HepG2 (cell line): ENCODE measurements around the gene NXT1. TPM values are rescaled to one million over a fixed set of nuclear protein-coding genes. Genes with fewer than 3 reads are reported as not detected.
A peak's percentile ranks its signal among the peaks of the same experiment; 100 is the strongest.

ENCODE experiments used
- ARNT ChIP-seq: fragments of 450-650 bp; IDR thresholded peaks from 2 replicates; pipeline ENCODE4 v1.6.1; 2017
- ATF7-NPFF ChIP-seq: sonication (generic); formaldehyde crosslinking; IDR thresholded peaks from 2 replicates; pipeline ENCODE4 v1.8.1; 2023; ENCODE audit warnings: mild to moderate bottlenecking, low read depth, missing genetic modification reagents, moderate library complexity
- ATRX ChIP-seq: sonication (generic); formaldehyde crosslinking; IDR thresholded peaks from 2 replicates; pipeline ENCODE4 v1.4.0; 2020; ENCODE audit warnings: missing genetic modification reagents, borderline replicate concordance
- HOXA3 ChIP-seq: sonication (generic); formaldehyde crosslinking; IDR thresholded peaks from 2 replicates; pipeline ENCODE4 v1.5.0; 2020; ENCODE audit warnings: missing genetic modification reagents
- KDM1A ChIP-seq: IDR thresholded peaks from 2 replicates; pipeline ENCODE4 v1.6.1; 2016; ENCODE audit warnings: missing compliant biosample characterization
- MATR3 ChIP-seq: sonication (generic); formaldehyde crosslinking; IDR thresholded peaks from 2 replicates; pipeline ENCODE4 v1.4.0; 2020; ENCODE audit warnings: missing genetic modification reagents
- NR2F6 ChIP-seq, 2 experiments: IDR thresholded peaks; 2 replicates each; pipeline ENCODE4 v1.6.1; 2016; ENCODE audit warnings: antibody characterized with exemption in 1 of 2, mild to moderate bottlenecking in 1 of 2
- REL ChIP-seq: sonication (generic); formaldehyde crosslinking; conservative IDR thresholded peaks from 2 replicates; pipeline ENCODE4 v1.8.0; 2022; ENCODE audit warnings: mild to moderate bottlenecking, missing genetic modification reagents, moderate library complexity
- RXRA ChIP-seq: sonication (generic); formaldehyde crosslinking; IDR thresholded peaks from 2 replicates; pipeline ENCODE4 v1.5.1; 2020; ENCODE audit warnings: missing genetic modification reagents
- ZNF557 ChIP-seq: sonication (generic); formaldehyde crosslinking; IDR thresholded peaks from 2 replicates; pipeline ENCODE4 v1.4.0; 2020; ENCODE audit warnings: missing genetic modification reagents
- ZNF792 ChIP-seq: IDR thresholded peaks from 2 replicates; pipeline ENCODE4 v1.6.1; 2016
- ZNF878 ChIP-seq: sonication (generic); formaldehyde crosslinking; IDR thresholded peaks from 2 replicates; pipeline ENCODE4 v1.8.1; 2023; ENCODE audit warnings: mild to moderate bottlenecking, missing genetic modification reagents, moderate library complexity
- polyA plus RNA-seq, 8 experiments: library from polyadenylated mRNA; depleted of rRNA in 3 of 8; stranded (reverse) in 7 of 8; unstranded in 1 of 8; fragments of >200 nt; fragmentation: Illumina TruSeq in 4 of 8; extraction: Trizol in 4 of 8; gene quantifications; 2 replicates each; pipeline versions ENCODE4 v1.2.1 to v1.2.3, GENCODE V29; 2011 to 2016; ENCODE audit warnings: low read depth in 4 of 8, missing spikeins in 1 of 8, mixed read lengths in 1 of 8; ENCODE audit not compliant: insufficient read depth in 1 of 8
- total RNA-seq, 5 experiments: library from RNA; depleted of rRNA; stranded (reverse); fragments of >200 nt; fragmentation: Illumina TruSeq; extraction: Trizol; gene quantifications; 2 replicates each; pipeline ENCODE4 v1.2.3, GENCODE V29; 2016; ENCODE audit warnings: low read depth in 1 of 5
- TF ChIP-seq, protein P1 (sequence below): sonication (generic); formaldehyde crosslinking; IDR thresholded peaks from 2 replicates; pipeline ENCODE4 v1.5.0; 2020; ENCODE audit warnings: mild to moderate bottlenecking, missing genetic modification reagents, borderline replicate concordance
- TF ChIP-seq, protein P2 (sequence below): IDR thresholded peaks from 2 replicates; pipeline ENCODE4 v1.4.0; 2020; ENCODE audit warnings: mild to moderate bottlenecking, missing genetic modification reagents
- TF ChIP-seq, protein P3 (sequence below): sonication (generic); formaldehyde crosslinking; conservative IDR thresholded peaks from 2 replicates; pipeline ENCODE4 v1.8.0; 2022; ENCODE audit warnings: mild to moderate bottlenecking, moderate library complexity, missing genetic modification reagents

Gene NXT1
- total and polyA plus RNA-seq, 2 of the 13 experiments (the other 11 are each of a cell fraction or from before 2014, with no cell fraction given): 35.6 to 65.9 TPM

DNA sequence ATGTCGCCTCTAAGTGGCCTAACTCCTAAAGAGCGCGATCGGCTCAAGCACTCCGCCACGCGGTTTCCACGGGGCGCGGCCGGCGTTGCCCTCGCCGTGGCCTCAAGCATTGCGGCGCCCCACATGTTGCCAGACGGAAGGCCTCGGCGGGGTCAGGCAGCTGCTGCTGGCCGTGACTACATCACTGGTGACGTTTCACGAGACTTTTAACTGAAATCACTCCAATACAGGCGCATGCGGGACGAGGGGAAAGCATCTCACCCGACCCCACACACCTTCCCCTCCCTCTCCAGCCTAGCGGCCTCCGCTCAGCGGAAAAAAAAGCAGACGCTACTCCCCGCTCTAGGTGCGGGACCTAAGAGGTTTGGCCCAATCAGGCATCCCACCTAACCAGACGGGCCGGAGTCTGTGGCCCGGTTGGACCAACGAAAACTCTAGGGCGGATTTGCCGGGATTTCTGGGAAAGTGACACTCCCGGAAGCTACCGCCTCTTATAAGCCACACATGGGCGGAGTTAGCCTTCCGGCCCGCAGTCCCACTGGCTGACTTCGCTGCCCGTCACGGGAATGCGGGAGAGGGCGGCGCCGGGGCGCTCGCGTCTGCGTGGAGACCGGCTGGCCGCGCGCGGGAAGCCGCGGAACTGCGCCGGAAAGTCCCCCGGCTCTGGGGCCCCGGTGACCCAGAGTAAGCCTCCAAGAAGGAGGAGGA is at the start of gene NXT1 (continued):
- TF ChIP-seq ZNF878 (CRISPR knock-in tag) (no peak; the same call in 1 of the 2 replicates), ZNF557 (0 out of 2 replicates have a peak, but pooled peaks have one; percentile 16), ARNT (no peak), ATF7-NPFF (CRISPR knock-in tag) (no peak), KDM1A (CRISPR knock-in tag) (peak; percentile 71; the same call in 1 of the 2 replicates), NR2F6 (IDR thresholded peaks at IDR 0.05) (peak; percentile 23; the same call in 1 of the 2 replicates), NR2F6 (CRISPR knock-in tag; IDR thresholded peaks at IDR 0.05) (peak; percentile 35; the same call in 1 of the 2 replicates), MATR3 (no peak), ZNF792 (peak; percentile 33; the same call in 1 of the 2 replicates), RXRA (CRISPR knock-in tag) (peak; percentile 87; the same call in 1 of the 2 replicates), ATRX (0 out of 2 replicates have a peak, but pooled peaks have one; percentile 75), REL (CRISPR knock-in tag) (no peak; the same call in 1 of the 2 replicates), HOXA3 (CRISPR knock-in tag) (peak; percentile 91)
- TF ChIP-seq, protein P1, sequence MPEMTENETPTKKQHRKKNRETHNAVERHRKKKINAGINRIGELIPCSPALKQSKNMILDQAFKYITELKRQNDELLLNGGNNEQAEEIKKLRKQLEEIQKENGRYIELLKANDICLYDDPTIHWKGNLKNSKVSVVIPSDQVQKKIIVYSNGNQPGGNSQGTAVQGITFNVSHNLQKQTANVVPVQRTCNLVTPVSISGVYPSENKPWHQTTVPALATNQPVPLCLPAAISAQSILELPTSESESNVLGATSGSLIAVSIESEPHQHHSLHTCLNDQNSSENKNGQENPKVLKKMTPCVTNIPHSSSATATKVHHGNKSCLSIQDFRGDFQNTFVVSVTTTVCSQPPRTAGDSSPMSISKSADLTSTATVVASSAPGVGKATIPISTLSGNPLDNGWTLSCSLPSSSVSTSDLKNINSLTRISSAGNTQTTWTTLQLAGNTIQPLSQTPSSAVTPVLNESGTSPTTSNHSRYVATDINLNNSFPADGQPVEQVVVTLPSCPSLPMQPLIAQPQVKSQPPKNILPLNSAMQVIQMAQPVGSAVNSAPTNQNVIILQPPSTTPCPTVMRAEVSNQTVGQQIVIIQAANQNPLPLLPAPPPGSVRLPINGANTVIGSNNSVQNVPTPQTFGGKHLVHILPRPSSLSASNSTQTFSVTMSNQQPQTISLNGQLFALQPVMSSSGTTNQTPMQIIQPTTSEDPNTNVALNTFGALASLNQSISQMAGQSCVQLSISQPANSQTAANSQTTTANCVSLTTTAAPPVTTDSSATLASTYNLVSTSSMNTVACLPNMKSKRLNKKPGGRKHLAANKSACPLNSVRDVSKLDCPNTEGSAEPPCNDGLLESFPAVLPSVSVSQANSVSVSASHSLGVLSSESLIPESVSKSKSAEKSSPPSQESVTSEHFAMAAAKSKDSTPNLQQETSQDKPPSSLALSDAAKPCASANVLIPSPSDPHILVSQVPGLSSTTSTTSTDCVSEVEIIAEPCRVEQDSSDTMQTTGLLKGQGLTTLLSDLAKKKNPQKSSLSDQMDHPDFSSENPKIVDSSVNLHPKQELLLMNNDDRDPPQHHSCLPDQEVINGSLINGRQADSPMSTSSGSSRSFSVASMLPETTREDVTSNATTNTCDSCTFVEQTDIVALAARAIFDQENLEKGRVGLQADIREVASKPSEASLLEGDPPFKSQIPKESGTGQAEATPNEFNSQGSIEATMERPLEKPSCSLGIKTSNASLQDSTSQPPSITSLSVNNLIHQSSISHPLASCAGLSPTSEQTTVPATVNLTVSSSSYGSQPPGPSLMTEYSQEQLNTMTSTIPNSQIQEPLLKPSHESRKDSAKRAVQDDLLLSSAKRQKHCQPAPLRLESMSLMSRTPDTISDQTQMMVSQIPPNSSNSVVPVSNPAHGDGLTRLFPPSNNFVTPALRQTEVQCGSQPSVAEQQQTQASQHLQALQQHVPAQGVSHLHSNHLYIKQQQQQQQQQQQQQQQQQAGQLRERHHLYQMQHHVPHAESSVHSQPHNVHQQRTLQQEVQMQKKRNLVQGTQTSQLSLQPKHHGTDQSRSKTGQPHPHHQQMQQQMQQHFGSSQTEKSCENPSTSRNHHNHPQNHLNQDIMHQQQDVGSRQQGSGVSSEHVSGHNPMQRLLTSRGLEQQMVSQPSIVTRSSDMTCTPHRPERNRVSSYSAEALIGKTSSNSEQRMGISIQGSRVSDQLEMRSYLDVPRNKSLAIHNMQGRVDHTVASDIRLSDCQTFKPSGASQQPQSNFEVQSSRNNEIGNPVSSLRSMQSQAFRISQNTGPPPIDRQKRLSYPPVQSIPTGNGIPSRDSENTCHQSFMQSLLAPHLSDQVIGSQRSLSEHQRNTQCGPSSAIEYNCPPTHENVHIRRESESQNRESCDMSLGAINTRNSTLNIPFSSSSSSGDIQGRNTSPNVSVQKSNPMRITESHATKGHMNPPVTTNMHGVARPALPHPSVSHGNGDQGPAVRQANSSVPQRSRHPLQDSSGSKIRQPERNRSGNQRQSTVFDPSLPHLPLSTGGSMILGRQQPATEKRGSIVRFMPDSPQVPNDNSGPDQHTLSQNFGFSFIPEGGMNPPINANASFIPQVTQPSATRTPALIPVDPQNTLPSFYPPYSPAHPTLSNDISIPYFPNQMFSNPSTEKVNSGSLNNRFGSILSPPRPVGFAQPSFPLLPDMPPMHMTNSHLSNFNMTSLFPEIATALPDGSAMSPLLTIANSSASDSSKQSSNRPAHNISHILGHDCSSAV (CRISPR knock-in tag): no peak
- TF ChIP-seq, protein P2, sequence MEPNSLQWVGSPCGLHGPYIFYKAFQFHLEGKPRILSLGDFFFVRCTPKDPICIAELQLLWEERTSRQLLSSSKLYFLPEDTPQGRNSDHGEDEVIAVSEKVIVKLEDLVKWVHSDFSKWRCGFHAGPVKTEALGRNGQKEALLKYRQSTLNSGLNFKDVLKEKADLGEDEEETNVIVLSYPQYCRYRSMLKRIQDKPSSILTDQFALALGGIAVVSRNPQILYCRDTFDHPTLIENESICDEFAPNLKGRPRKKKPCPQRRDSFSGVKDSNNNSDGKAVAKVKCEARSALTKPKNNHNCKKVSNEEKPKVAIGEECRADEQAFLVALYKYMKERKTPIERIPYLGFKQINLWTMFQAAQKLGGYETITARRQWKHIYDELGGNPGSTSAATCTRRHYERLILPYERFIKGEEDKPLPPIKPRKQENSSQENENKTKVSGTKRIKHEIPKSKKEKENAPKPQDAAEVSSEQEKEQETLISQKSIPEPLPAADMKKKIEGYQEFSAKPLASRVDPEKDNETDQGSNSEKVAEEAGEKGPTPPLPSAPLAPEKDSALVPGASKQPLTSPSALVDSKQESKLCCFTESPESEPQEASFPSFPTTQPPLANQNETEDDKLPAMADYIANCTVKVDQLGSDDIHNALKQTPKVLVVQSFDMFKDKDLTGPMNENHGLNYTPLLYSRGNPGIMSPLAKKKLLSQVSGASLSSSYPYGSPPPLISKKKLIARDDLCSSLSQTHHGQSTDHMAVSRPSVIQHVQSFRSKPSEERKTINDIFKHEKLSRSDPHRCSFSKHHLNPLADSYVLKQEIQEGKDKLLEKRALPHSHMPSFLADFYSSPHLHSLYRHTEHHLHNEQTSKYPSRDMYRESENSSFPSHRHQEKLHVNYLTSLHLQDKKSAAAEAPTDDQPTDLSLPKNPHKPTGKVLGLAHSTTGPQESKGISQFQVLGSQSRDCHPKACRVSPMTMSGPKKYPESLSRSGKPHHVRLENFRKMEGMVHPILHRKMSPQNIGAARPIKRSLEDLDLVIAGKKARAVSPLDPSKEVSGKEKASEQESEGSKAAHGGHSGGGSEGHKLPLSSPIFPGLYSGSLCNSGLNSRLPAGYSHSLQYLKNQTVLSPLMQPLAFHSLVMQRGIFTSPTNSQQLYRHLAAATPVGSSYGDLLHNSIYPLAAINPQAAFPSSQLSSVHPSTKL (CRISPR knock-in tag): no peak; the same call in 1 of the 2 replicates
- TF ChIP-seq, protein P3, sequence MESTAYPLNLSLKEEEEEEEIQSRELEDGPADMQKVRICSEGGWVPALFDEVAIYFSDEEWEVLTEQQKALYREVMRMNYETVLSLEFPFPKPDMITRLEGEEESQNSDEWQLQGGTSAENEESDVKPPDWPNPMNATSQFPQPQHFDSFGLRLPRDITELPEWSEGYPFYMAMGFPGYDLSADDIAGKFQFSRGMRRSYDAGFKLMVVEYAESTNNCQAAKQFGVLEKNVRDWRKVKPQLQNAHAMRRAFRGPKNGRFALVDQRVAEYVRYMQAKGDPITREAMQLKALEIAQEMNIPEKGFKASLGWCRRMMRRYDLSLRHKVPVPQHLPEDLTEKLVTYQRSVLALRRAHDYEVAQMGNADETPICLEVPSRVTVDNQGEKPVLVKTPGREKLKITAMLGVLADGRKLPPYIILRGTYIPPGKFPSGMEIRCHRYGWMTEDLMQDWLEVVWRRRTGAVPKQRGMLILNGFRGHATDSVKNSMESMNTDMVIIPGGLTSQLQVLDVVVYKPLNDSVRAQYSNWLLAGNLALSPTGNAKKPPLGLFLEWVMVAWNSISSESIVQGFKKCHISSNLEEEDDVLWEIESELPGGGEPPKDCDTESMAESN (CRISPR knock-in tag): peak; percentile 84
